HCT116 (cell line): ENCODE data around the gene AP5S1.

Experiments used
- CTCF ChIP-seq, 3 experiments: fragments of 200-600 bp in 1 of 3; sonication (generic) in 1 of 3; IDR thresholded peaks in 2 of 3; conservative IDR thresholded peaks in 1 of 3; 2 replicates each; pipeline ENCODE4 v1.5.1; 2012 to 2017; ENCODE audit warnings: low read depth in 2 of 3, low read length in 2 of 3, antibody characterized with exemption in 1 of 3, borderline replicate concordance in 1 of 3, control low read depth in 1 of 3, mild to moderate bottlenecking in 1 of 3, mixed read lengths in 1 of 3, mixed run types in 1 of 3, moderate library complexity in 1 of 3; ENCODE audit not compliant: insufficient read depth in 1 of 3
- ZFX ChIP-seq: fragments of 450-650 bp; IDR thresholded peaks from 2 replicates; pipeline ENCODE4 v1.6.1; 2017

GRCh38 chr20:3797226-3797545 is 23.2 kb upstream of the AP5S1 start:
- TF ChIP-seq CTCF (IDR thresholded peaks at IDR 0.05 in 2 of 3, conservative IDR thresholded peaks at IDR 0.05 in 1 of 3; ENCODE audit: borderline replicate concordance in 1 of 3, insufficient read depth in 1 of 3, low read depth in 2 of 3, low read length in 2 of 3) (no peak), ZFX (no peak)
